GM10248 (cell line): ENCODE measurements around the gene STAT4.

ENCODE experiments used
- CTCF ChIA-PET: fragments of 300-600 bp; sonication (Branson Sonifier 250); formaldehyde crosslinking; extraction: SDS; loops from one replicate; lab custom pipeline; 2021; ENCODE audit warnings: antibody characterized with exemption; lab: Yijun Ruan, JAX
- POLR2A ChIA-PET: fragments of 350-650 bp; sonication (Branson Sonifier 250); formaldehyde crosslinking; extraction: SDS; loops from one replicate; lab custom pipeline; 2020; ENCODE audit warnings: antibody characterized with exemption; lab: Yijun Ruan, JAX
- DNase-seq: peaks from one replicate; pipeline ENCODE4 v3.0.0; 2012; ENCODE audit errors: extremely low spot score
- TF ChIP-seq, protein P1 (sequence below): IDR thresholded peaks from 2 replicates; pipeline ENCODE4 v1.5.1; 2012; ENCODE audit warnings: mild to moderate bottlenecking, low read depth; ENCODE audit errors: extremely low read depth, missing control alignments, control extremely low read depth

Gene STAT4

DNA sequence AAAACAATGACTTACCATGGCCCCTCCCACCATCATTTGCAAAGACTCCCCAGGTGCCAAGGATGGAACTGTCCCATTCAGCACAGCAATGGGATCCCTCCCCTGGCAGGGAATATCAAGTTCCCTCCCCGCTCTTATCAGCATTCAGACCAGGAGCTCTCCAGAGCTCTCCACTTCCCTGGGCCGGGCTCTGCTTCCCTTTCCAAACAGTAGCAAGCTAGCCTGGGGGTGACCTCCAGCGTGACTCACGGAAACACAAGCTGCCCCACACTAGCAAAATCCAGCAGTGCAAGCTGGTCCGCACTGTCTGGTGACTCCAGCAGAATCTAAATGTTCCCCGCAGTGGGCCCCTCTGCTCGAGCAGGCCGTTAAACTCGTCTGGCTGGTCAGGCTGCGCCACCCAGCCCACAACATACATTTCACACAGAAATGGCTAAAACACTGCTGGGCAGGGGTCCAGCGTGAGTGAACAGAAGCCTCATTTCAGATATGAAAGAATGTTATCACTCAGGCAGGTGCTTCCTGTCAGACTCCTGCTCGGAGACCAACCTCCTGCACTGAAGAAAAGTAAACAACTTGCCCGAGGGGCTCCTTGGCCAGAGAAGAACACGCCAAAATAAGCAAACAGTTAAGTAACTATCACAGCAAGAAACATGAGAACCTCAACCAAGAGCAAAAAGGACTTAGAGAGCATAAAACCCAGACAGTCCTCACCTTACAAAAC lies 170.7 kb downstream of the STAT4 start:
- ChIA-PET CTCF (interaction anchor here (1.2 to 1.6 kb wide), 3 partner anchors 12 to 26 kb away, joined by 3 to 5 read pairs (median 3); no protein-coding TSS in a partner anchor), POLR2A (no interaction called here)
- TF ChIP-seq, protein P1, sequence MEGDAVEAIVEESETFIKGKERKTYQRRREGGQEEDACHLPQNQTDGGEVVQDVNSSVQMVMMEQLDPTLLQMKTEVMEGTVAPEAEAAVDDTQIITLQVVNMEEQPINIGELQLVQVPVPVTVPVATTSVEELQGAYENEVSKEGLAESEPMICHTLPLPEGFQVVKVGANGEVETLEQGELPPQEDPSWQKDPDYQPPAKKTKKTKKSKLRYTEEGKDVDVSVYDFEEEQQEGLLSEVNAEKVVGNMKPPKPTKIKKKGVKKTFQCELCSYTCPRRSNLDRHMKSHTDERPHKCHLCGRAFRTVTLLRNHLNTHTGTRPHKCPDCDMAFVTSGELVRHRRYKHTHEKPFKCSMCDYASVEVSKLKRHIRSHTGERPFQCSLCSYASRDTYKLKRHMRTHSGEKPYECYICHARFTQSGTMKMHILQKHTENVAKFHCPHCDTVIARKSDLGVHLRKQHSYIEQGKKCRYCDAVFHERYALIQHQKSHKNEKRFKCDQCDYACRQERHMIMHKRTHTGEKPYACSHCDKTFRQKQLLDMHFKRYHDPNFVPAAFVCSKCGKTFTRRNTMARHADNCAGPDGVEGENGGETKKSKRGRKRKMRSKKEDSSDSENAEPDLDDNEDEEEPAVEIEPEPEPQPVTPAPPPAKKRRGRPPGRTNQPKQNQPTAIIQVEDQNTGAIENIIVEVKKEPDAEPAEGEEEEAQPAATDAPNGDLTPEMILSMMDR = no peak
- no peak for DNase-seq
